GM12892 (cell line): ENCODE measurements around the gene DEFB113.

Source experiments
- POLR2A ChIP-seq: IDR thresholded peaks from 2 replicates; pipeline ENCODE4 v1.6.1; 2011; ENCODE audit warnings: low read depth, low read length, control low read depth
- TAF1 ChIP-seq: IDR thresholded peaks from 2 replicates; pipeline ENCODE4 v1.6.1; 2011; ENCODE audit warnings: low read depth, mild to moderate bottlenecking, control low read depth, low read length, borderline replicate concordance

GRCh38 chr6:49988900-49989299 is 19.5 kb upstream of the DEFB113 start:
- TF ChIP-seq POLR2A: no peak
- TF ChIP-seq TAF1: no peak
